MM.1S (cell line): ENCODE measurements around the gene KHK.
A peak's percentile ranks its signal among the peaks of the same experiment; 100 is the strongest.

Experiments
- DNase-seq: peaks from one replicate; pipeline ENCODE4 v3.0.0-alpha.2; 2015
- H2AFZ ChIP-seq: fragments of 300-600 bp; sonication (generic); 2 replicates; pipeline ENCODE4 v1.6.0; 2016; ENCODE audit warnings: antibody characterized with exemption, low read length
- H3F3A ChIP-seq: fragments of 300-600 bp; sonication (generic); 2 replicates; pipeline ENCODE4 v1.6.1; 2016; ENCODE audit warnings: mild to moderate bottlenecking, antibody characterized with exemption, low read length, moderate library complexity, mixed read lengths; ENCODE audit not compliant: insufficient read depth
- H3K27ac ChIP-seq: fragments of 300-600 bp; sonication (generic); 2 replicates; pipeline ENCODE4 v1.5.1; 2016; ENCODE audit warnings: mild to moderate bottlenecking, low read length
- H3K27me3 ChIP-seq: fragments of 300-600 bp; sonication (generic); replicated peaks from 2 replicates; pipeline ENCODE4 v1.6.0; 2016; ENCODE audit warnings: low read length; ENCODE audit not compliant: insufficient read depth
- H3K36me3 ChIP-seq: fragments of 300-600 bp; sonication (generic); replicated peaks from 2 replicates; pipeline ENCODE4 v1.6.1; 2016; ENCODE audit warnings: mild to moderate bottlenecking, low read length, mixed read lengths; ENCODE audit not compliant: insufficient read depth
- H3K4me1 ChIP-seq: fragments of 300-600 bp; sonication (generic); 2 replicates; pipeline ENCODE4 v1.6.1; 2016; ENCODE audit warnings: low read length, mixed read lengths
- H3K4me2 ChIP-seq: fragments of 300-600 bp; sonication (generic); 2 replicates; pipeline ENCODE4 v1.6.0; 2016; ENCODE audit warnings: low read depth, low read length
- H3K4me3 ChIP-seq: fragments of 300-600 bp; sonication (generic); 2 replicates; pipeline ENCODE4 v1.5.1; 2016; ENCODE audit warnings: low read length, mixed read lengths
- H3K79me2 ChIP-seq: fragments of 300-600 bp; sonication (generic); 2 replicates; pipeline ENCODE4 v1.6.1; 2016; ENCODE audit warnings: mixed run types, low read length, mixed read lengths
- H3K9ac ChIP-seq: fragments of 300-600 bp; sonication (generic); 2 replicates; pipeline ENCODE4 v1.6.1; 2016; ENCODE audit warnings: low read length, mixed read lengths
- H3K9me2 ChIP-seq: fragments of 300-600 bp; sonication (generic); replicated peaks from 2 replicates; pipeline ENCODE4 v1.6.1; 2016; ENCODE audit warnings: mild to moderate bottlenecking, low read length, mixed read lengths; ENCODE audit not compliant: insufficient read depth
- H3K9me3 ChIP-seq: fragments of 300-600 bp; sonication (generic); replicated peaks from 2 replicates; pipeline ENCODE4 v1.6.1; 2016; ENCODE audit warnings: mild to moderate bottlenecking, low read length, mixed read lengths; ENCODE audit not compliant: insufficient read depth
- H4K20me1 ChIP-seq: fragments of 300-600 bp; sonication (generic); 2 replicates; pipeline ENCODE4 v1.6.1; 2016; ENCODE audit warnings: mild to moderate bottlenecking, low read length, moderate library complexity, mixed read lengths; ENCODE audit not compliant: insufficient read depth
- CTCF ChIP-seq: fragments of 300-600 bp; sonication (generic); IDR thresholded peaks from 2 replicates; pipeline ENCODE4 v1.5.1; 2016; ENCODE audit warnings: antibody characterized with exemption, low read length, mixed read lengths
- EZH2 ChIP-seq: fragments of 300-600 bp; sonication (generic); optimal IDR thresholded peaks from 2 replicates; pipeline ENCODE3; 2017; ENCODE audit warnings: low read depth, mild to moderate bottlenecking, antibody characterized with exemption, low read length, mixed read lengths
- EZH2phosphoT487 ChIP-seq: fragments of 300-600 bp; sonication (generic); IDR thresholded peaks from 2 replicates; pipeline ENCODE4 v1.6.1; 2018; ENCODE audit warnings: antibody characterized with exemption, low read length

The KHK gene

GRCh38 chr2:27042159-27042661, 44.4 kb upstream of the KHK start:
- Histone ChIP-seq H2AFZ (no peak overlapping the region), H3K9ac (no peak overlapping the region), H3F3A (0 out of 2 replicates have a peak, but pooled peaks cover under 1% of the 10 kb centered on the region), H3K9me3 (no peaks in the 10 kb centered on the region), H3K4me1 (no peaks in the 10 kb centered on the region), H3K4me3 (no peak overlapping the region), H3K36me3 (peaks cover 10% of the 10 kb centered on the region), H4K20me1 (no peaks in the 10 kb centered on the region), H3K4me2 (no peak overlapping the region), H3K27me3 (no peaks in the 10 kb centered on the region), H3K27ac (no peak overlapping the region), H3K9me2 (no peaks in the 10 kb centered on the region), H3K79me2 (peaks cover 3% of the 10 kb centered on the region; the same call in 1 of the 2 replicates)
- DNase-seq: no peak
- no peak for TF ChIP-seq CTCF
- no peak for TF ChIP-seq EZH2phosphoT487
- no peak for TF ChIP-seq EZH2

GRCh38 chr2:27042985-27043634, 43.5 kb upstream of the KHK start:
- 0 out of 2 replicates have a peak, but pooled peaks cover 6% of the 10 kb centered on the region for H3F3A ChIP-seq
- no peak overlapping the region for H3K4me2 ChIP-seq
- H3K4me1 ChIP-seq: no peaks in the 10 kb centered on the region
- H3K27ac ChIP-seq: no peak overlapping the region
- no peaks in the 10 kb centered on the region for H3K79me2 ChIP-seq
- no peak for DNase-seq
- H3K9me3 ChIP-seq: no peaks in the 10 kb centered on the region
- H2AFZ ChIP-seq: no peak overlapping the region
- no peak overlapping the region for H3K4me3 ChIP-seq
- no peaks in the 10 kb centered on the region for H3K9me2 ChIP-seq
- TF ChIP-seq EZH2phosphoT487: no peak
- no peak for TF ChIP-seq EZH2
- no peak for TF ChIP-seq CTCF
- no peaks in the 10 kb centered on the region for H4K20me1 ChIP-seq
- H3K9ac ChIP-seq: no peak overlapping the region
- H3K27me3 ChIP-seq: no peaks in the 10 kb centered on the region
- H3K36me3 ChIP-seq: peaks cover 4% of the 10 kb centered on the region; the same call in 1 of the 2 replicates

- peak overlapping the region; percentile 57 for H3K9ac ChIP-seq
- H3K4me3 ChIP-seq: peak overlapping the region; percentile 94
- H3K9me3 ChIP-seq: no peaks in the 10 kb centered on the region
- peaks cover 12% of the 10 kb centered on the region; the same call in 1 of the 2 replicates for H3K4me1 ChIP-seq
- peak; percentile 61 for DNase-seq
- peak overlapping the region; percentile 80; the same call in 1 of the 2 replicates for H3K27ac ChIP-seq
- no peak for TF ChIP-seq EZH2phosphoT487
- TF ChIP-seq EZH2: no peak
- TF ChIP-seq CTCF: no peak
- H2AFZ ChIP-seq: peak overlapping the region; percentile 86
- H3K79me2 ChIP-seq: no peaks in the 10 kb centered on the region
- H3K27me3 ChIP-seq: no peaks in the 10 kb centered on the region
- H3F3A ChIP-seq: peaks cover 27% of the 10 kb centered on the region
- H3K4me2 ChIP-seq: peak overlapping the region; percentile 88
- no peaks in the 10 kb centered on the region for H3K36me3 ChIP-seq
- no peaks in the 10 kb centered on the region for H4K20me1 ChIP-seq
- no peaks in the 10 kb centered on the region for H3K9me2 ChIP-seq
These were observed 36.9 kb upstream of the KHK start for GRCh38 chr2:27049422-27050280.
